HG03196 (cell line): ENCODE data around the gene KRTAP1-1.
"Not testable (repeated sequence)": the region's sequence is repeated elsewhere in the genome, so short reads cannot be mapped to it uniquely, and the experiment has no call there.

Experiments used
- ATAC-seq: cut with Tn5 transposase; IDR thresholded peaks from one replicate; pipeline ENCODE4 v1.9.1; 2021; ENCODE audit not compliant: unreplicated experiment

KRTAP1-1 gene

GRCh38 chr17:41013181-41013580 is 28.1 kb downstream of the KRTAP1-1 start:
- ATAC-seq = no peak

- ATAC-seq = no peak
These were observed 28.7 kb downstream of the KRTAP1-1 start for GRCh38 chr17:41012326-41013120.

DNA sequence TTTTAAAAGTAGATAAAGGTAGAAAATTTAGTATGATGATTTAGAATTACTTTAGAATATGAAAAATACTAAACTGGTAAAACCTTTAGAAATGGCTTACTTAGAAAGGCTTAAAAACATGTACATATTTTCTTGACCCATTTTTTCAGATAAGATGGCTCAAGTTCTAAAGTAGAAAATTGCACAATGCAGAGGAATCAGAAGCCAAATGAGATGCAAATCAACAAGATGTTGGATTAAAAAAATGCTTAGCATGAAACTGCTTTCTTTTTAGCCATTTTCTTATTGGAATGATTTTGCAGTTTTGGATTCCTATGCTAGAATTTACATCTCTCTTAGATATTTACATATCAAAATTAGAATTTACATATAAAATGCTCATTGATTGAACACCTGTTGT is 30.8 kb downstream of the KRTAP1-1 start:
- no peak for ATAC-seq

- ATAC-seq = no peak
These were observed 31.3 kb downstream of the KRTAP1-1 start for GRCh38 chr17:41009936-41010335.

- ATAC-seq = no peak
These were observed 31.9 kb downstream of the KRTAP1-1 start for GRCh38 chr17:41009301-41009760.

- ATAC-seq = no peak
These were observed 32.4 kb downstream of the KRTAP1-1 start, which contains the start of gene KRTAP3-1 for GRCh38 chr17:41008811-41009210. Gene KRTAP3-1 (minus strand): TSS chr17:41009128. CDS start chr17:41009074, 54 bp downstream.

DNA sequence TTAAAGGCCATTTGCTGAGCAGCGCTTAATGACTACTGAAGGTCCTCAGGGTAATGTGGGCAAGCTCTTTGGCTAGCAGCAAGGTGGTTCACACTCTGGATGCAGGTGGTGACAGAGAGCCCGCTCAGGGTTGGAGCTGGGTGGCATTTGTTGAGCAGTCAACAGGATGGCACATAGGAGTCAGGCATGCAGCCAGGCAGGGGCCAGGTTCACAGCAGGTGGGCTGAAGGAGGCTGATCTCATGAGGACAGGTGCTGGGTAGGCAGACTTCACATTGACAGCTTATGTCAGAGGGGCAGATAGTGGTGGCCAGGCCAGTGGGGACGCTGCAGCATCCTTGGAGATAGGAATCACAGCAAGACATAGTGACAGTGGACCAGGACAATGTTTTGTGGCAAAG is 36.9 kb downstream of the KRTAP1-1 start:
- no peak for ATAC-seq

- ATAC-seq = no peak
These were observed 37.3 kb downstream of the KRTAP1-1 start for GRCh38 chr17:41003926-41004325.

DNA sequence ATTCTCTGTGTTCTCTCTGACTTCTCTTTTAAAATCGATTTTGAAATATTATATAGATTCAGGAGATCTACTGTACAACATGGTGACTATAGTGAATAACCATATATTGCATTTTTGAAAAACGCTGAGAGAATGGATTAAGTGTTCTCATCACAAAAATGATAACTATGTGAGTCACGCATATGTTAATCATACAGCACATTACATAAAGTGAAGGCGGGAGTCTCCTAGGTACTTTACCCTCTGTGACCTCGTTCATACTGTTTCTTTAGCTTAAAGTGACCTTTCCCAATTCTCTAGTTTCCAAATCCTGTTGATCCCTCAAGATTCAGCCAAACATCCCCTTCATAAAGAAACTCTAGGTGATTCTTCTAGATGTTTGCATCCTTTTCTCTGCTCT is 38.4 kb downstream of the KRTAP1-1 start:
- no peak for ATAC-seq

GRCh38 chr17:41001795-41002194 is 39.5 kb downstream of the KRTAP1-1 start:
- ATAC-seq = no peak

- not testable (repeated sequence) for ATAC-seq
These were observed 41.7 kb downstream of the KRTAP1-1 start, which contains the start of gene KRTAP3-2 for GRCh38 chr17:40999563-40999962. Gene KRTAP3-2 (minus strand): TSS chr17:40999906. CDS start chr17:40999853, 53 bp downstream.

DNA sequence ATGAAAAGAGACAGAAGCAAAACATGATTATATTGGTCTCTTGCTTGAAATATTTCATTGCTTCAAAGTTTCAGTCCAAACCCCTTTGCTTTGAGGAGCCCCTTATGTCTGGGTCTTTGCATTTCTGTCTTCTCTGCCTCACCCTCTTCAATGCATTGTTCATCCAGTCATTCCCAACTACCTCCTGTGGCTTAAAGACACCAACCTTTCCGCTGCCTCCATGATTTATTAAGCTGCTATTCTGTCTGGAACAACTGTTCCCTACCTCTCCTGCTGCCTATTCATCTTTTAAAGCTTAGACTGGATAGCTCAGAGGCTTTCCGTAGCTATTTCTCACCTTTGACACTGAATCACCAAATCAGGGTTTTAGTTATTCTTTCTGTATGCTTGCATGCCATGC is 43.9 kb downstream of the KRTAP1-1 start:
- ATAC-seq = no peak

DNA sequence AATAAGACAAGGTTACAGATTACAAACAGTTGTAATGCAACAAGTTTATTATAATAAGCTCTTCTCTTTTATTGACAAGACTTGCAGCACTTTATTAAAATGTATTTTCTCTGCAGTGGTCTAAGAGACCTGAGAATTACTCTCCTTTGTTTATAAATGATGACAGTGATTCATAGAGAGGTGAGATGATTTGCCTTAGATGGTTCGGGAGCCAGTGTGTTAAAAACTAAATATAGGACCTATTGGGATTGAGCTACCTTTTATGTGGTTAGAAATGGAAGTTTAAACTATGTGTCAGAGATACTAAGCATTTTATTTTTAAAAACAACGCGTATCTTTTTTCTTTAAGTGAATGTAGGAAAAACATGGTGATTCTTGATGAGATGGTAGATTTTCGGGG is 44.4 kb downstream of the KRTAP1-1 start:
- ATAC-seq = no peak

- no peak for ATAC-seq
These were observed 46.1 kb downstream of the KRTAP1-1 start for GRCh38 chr17:40995116-40995515.

GRCh38 chr17:40993839-40994238 is 47.4 kb downstream of the KRTAP1-1 start, which contains the start of gene KRTAP3-3:
Gene KRTAP3-3 (minus strand): TSS chr17:40994164. CDS start chr17:40994097, 67 bp downstream.
- no peak for ATAC-seq

- no peak for ATAC-seq
These were observed 48.2 kb downstream of the KRTAP1-1 start for GRCh38 chr17:40993084-40993483.

GRCh38 chr17:40992666-40993065 is 48.6 kb downstream of the KRTAP1-1 start:
- no peak for ATAC-seq
